MM.1S (cell line): ENCODE data around the gene WRAP73.

Source experiments
- DNase-seq: peaks from one replicate; pipeline ENCODE4 v3.0.0-alpha.2; 2015
- H2AFZ ChIP-seq: fragments of 300-600 bp; sonication (generic); 2 replicates; pipeline ENCODE4 v1.6.0; 2016; ENCODE audit warnings: antibody characterized with exemption, low read length
- H3F3A ChIP-seq: fragments of 300-600 bp; sonication (generic); 2 replicates; pipeline ENCODE4 v1.6.1; 2016; ENCODE audit warnings: mild to moderate bottlenecking, antibody characterized with exemption, low read length, moderate library complexity, mixed read lengths; ENCODE audit not compliant: insufficient read depth
- H3K27ac ChIP-seq: fragments of 300-600 bp; sonication (generic); 2 replicates; pipeline ENCODE4 v1.5.1; 2016; ENCODE audit warnings: mild to moderate bottlenecking, low read length
- H3K27me3 ChIP-seq: fragments of 300-600 bp; sonication (generic); replicated peaks from 2 replicates; pipeline ENCODE4 v1.6.0; 2016; ENCODE audit warnings: low read length; ENCODE audit not compliant: insufficient read depth
- H3K36me3 ChIP-seq: fragments of 300-600 bp; sonication (generic); replicated peaks from 2 replicates; pipeline ENCODE4 v1.6.1; 2016; ENCODE audit warnings: mild to moderate bottlenecking, low read length, mixed read lengths; ENCODE audit not compliant: insufficient read depth
- H3K4me1 ChIP-seq: fragments of 300-600 bp; sonication (generic); 2 replicates; pipeline ENCODE4 v1.6.1; 2016; ENCODE audit warnings: low read length, mixed read lengths
- H3K4me2 ChIP-seq: fragments of 300-600 bp; sonication (generic); 2 replicates; pipeline ENCODE4 v1.6.0; 2016; ENCODE audit warnings: low read depth, low read length
- H3K4me3 ChIP-seq: fragments of 300-600 bp; sonication (generic); 2 replicates; pipeline ENCODE4 v1.5.1; 2016; ENCODE audit warnings: low read length, mixed read lengths
- H3K79me2 ChIP-seq: fragments of 300-600 bp; sonication (generic); 2 replicates; pipeline ENCODE4 v1.6.1; 2016; ENCODE audit warnings: mixed run types, low read length, mixed read lengths
- H3K9ac ChIP-seq: fragments of 300-600 bp; sonication (generic); 2 replicates; pipeline ENCODE4 v1.6.1; 2016; ENCODE audit warnings: low read length, mixed read lengths
- H3K9me2 ChIP-seq: fragments of 300-600 bp; sonication (generic); replicated peaks from 2 replicates; pipeline ENCODE4 v1.6.1; 2016; ENCODE audit warnings: mild to moderate bottlenecking, low read length, mixed read lengths; ENCODE audit not compliant: insufficient read depth
- H3K9me3 ChIP-seq: fragments of 300-600 bp; sonication (generic); replicated peaks from 2 replicates; pipeline ENCODE4 v1.6.1; 2016; ENCODE audit warnings: mild to moderate bottlenecking, low read length, mixed read lengths; ENCODE audit not compliant: insufficient read depth
- H4K20me1 ChIP-seq: fragments of 300-600 bp; sonication (generic); 2 replicates; pipeline ENCODE4 v1.6.1; 2016; ENCODE audit warnings: mild to moderate bottlenecking, low read length, moderate library complexity, mixed read lengths; ENCODE audit not compliant: insufficient read depth
- CTCF ChIP-seq: fragments of 300-600 bp; sonication (generic); IDR thresholded peaks from 2 replicates; pipeline ENCODE4 v1.5.1; 2016; ENCODE audit warnings: antibody characterized with exemption, low read length, mixed read lengths
- EZH2 ChIP-seq: fragments of 300-600 bp; sonication (generic); optimal IDR thresholded peaks from 2 replicates; pipeline ENCODE3; 2017; ENCODE audit warnings: low read depth, mild to moderate bottlenecking, antibody characterized with exemption, low read length, mixed read lengths
- EZH2phosphoT487 ChIP-seq: fragments of 300-600 bp; sonication (generic); IDR thresholded peaks from 2 replicates; pipeline ENCODE4 v1.6.1; 2018; ENCODE audit warnings: antibody characterized with exemption, low read length

The WRAP73 gene

GRCh38 chr1:3681898-3682806 lies 32.2 kb upstream of the WRAP73 start:
- H3K27me3 ChIP-seq: no peaks in the 10 kb centered on the region
- no peak for TF ChIP-seq EZH2
- no peak for TF ChIP-seq EZH2phosphoT487
- no peak for TF ChIP-seq CTCF

GRCh38 chr1:3681231-3681897 lies 31.5 kb upstream of the WRAP73 start:
- Histone ChIP-seq H3K4me2 (no peak overlapping the region), H2AFZ (no peak overlapping the region)

More at GRCh38 chr1:3681898-3682806, 32.2 kb upstream of the WRAP73 start:
- Histone ChIP-seq H4K20me1 (no peaks in the 10 kb centered on the region), H3F3A (no peaks in the 10 kb centered on the region), H2AFZ (no peak overlapping the region), H3K9me3 (no peaks in the 10 kb centered on the region), H3K36me3 (no peaks in the 10 kb centered on the region), H3K9me2 (no peaks in the 10 kb centered on the region), H3K9ac (no peak overlapping the region), H3K4me1 (no peaks in the 10 kb centered on the region), H3K27ac (no peak overlapping the region), H3K79me2 (no peaks in the 10 kb centered on the region; the same call in 1 of the 2 replicates), H3K4me2 (no peak overlapping the region), H3K4me3 (no peak overlapping the region)
- no peak for DNase-seq

More at GRCh38 chr1:3681231-3681897, 31.5 kb upstream of the WRAP73 start:
- Histone ChIP-seq H3K27ac (no peak overlapping the region), H3K9ac (no peak overlapping the region), H3K9me3 (no peaks in the 10 kb centered on the region), H3K9me2 (no peaks in the 10 kb centered on the region), H4K20me1 (no peaks in the 10 kb centered on the region), H3K79me2 (no peaks in the 10 kb centered on the region; the same call in 1 of the 2 replicates), H3K27me3 (no peaks in the 10 kb centered on the region), H3K4me1 (no peaks in the 10 kb centered on the region), H3K36me3 (no peaks in the 10 kb centered on the region), H3F3A (no peaks in the 10 kb centered on the region), H3K4me3 (no peak overlapping the region)
- no peak for DNase-seq
- no peak for TF ChIP-seq EZH2phosphoT487
- no peak for TF ChIP-seq CTCF
- no peak for TF ChIP-seq EZH2
